Activated naive CD8-positive, alpha-beta T cell treated with anti-CD3 and anti-CD28 coated beads for 36 hours (primary cell): Measurements from ENCODE around the gene ST3GAL4. TPM values are rescaled to one million over a fixed set of nuclear protein-coding genes. Genes with fewer than 3 reads are reported as not detected.
"Not testable (repeated sequence)": the region's sequence is repeated elsewhere in the genome, so short reads cannot be mapped to it uniquely, and the experiment has no call there.

Experiments
- DNase-seq: peaks from one replicate; pipeline ENCODE4 v3.0.0; 2021
- H3K27ac Mint-ChIP-seq: one replicate; pipeline ENCODE4 v1.8.0; 2022; ENCODE audit warnings: mild to moderate bottlenecking, moderate library complexity, mixed read lengths
- H3K27me3 Mint-ChIP-seq: one replicate; pipeline ENCODE4 v1.8.0; 2022; ENCODE audit warnings: mild to moderate bottlenecking, mixed read lengths
- H3K36me3 Mint-ChIP-seq: one replicate; pipeline ENCODE4 v1.8.0; 2021; ENCODE audit warnings: mild to moderate bottlenecking, mixed read lengths
- H3K4me1 Mint-ChIP-seq: one replicate; pipeline ENCODE4 v1.8.0; 2021; ENCODE audit warnings: mixed read lengths
- H3K4me3 Mint-ChIP-seq: one replicate; pipeline ENCODE4 v1.8.0; 2022; ENCODE audit warnings: mild to moderate bottlenecking, moderate library complexity, mixed read lengths
- H3K9me3 Mint-ChIP-seq: one replicate; pipeline ENCODE4 v1.8.0; 2022; ENCODE audit warnings: mixed read lengths
- total RNA-seq, 2 experiments: library from RNA; stranded (reverse); gene quantifications; one replicate each; pipeline ENCODE4 v1.2.3, GENCODE V29; 2021

The ST3GAL4 gene
- total RNA-seq, 2 experiments from 2014 or later = 10.6 to 11.8 TPM

- Mint-ChIP-seq H3K36me3 (no peaks in the 10 kb centered on the region), H3K9me3 (no peaks in the 10 kb centered on the region), H3K27ac (no peak overlapping the region), H3K4me3 (no peak overlapping the region), H3K27me3 (no peaks in the 10 kb centered on the region), H3K4me1 (no peaks in the 10 kb centered on the region)
- DNase-seq = no peak
Observed at GRCh38 chr11:126375726-126376125, 20.2 kb downstream of the ST3GAL4 start.

DNA sequence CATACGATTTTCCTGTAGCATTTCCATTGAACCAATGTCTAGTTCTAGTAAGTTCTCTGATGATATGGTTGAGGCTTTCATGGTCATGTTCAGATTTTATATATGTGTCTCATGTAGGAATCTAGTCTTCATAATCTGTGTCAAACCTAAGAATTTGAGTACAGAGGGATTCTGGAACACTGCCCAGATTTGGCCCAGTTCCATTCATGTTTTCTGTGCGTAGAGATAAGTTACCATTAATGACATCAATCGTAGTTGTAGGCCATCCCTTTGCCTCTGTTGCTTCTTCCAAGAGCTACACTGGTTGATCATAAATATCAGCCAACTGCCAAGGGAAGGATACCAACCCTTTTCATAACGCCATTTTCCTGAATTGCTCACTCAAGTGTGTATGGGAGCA lies 23.3 kb downstream of the ST3GAL4 start:
- H3K4me1 Mint-ChIP-seq = no peaks in the 10 kb centered on the region
- no peaks in the 10 kb centered on the region for H3K9me3 Mint-ChIP-seq
- H3K27me3 Mint-ChIP-seq = no peaks in the 10 kb centered on the region
- no peak for DNase-seq
- H3K36me3 Mint-ChIP-seq = no peaks in the 10 kb centered on the region
- no peak overlapping the region for H3K27ac Mint-ChIP-seq
- no peak overlapping the region for H3K4me3 Mint-ChIP-seq

- Mint-ChIP-seq H3K36me3 (no peaks in the 10 kb centered on the region), H3K4me3 (no peak overlapping the region), H3K4me1 (no peaks in the 10 kb centered on the region), H3K9me3 (no peaks in the 10 kb centered on the region), H3K27ac (no peak overlapping the region), H3K27me3 (no peaks in the 10 kb centered on the region)
- DNase-seq = no peak
Observed at GRCh38 chr11:126380909-126381308, 25.4 kb downstream of the ST3GAL4 start.

DNA sequence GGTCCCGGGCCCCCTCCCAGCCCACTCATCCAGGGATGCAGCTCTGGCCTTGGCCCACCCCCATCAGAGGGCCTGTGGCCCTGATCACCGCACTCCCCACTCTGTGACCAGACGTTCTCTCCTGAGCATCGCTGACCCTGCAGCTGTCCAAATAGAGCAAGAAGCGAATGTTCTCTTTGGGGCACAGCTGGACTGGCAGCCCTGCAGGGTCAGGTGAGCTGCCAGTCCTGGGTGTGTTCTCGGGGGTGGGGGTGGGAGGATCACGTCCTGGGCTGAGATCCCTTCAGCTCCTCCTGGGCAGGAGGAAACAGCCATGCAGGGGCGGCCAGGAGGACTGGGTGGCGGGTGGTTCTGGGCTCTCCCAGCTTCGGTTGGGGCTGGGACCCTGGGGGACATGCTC lies 26.5 kb downstream of the ST3GAL4 start:
- not testable (repeated sequence) for H3K27ac Mint-ChIP-seq, H3K36me3 Mint-ChIP-seq, H3K4me1 Mint-ChIP-seq, DNase-seq, H3K4me3 Mint-ChIP-seq, H3K27me3 Mint-ChIP-seq, H3K9me3 Mint-ChIP-seq

DNA sequence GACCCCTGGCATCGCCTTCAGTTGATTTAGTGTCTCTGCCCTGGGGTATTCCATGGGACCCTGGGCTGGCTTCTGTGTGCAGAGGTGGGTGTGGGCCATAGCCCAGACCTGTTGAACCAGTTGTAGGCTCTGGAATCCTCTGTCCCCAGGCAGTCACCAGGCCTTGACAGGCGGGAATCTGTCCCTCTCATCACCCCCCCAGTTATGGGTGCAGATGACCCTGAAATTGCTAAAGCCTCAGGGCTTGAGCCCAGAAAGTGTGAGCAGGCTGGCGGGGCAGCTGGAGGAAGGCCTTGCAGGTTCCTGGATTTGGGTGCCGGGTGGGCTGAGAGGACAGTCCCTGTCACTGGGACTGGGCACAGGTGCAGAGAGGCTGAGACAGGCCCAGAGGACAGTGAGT lies 27.2 kb downstream of the ST3GAL4 start:
- H3K4me1 Mint-ChIP-seq, DNase-seq, H3K9me3 Mint-ChIP-seq, H3K4me3 Mint-ChIP-seq, H3K27me3 Mint-ChIP-seq, H3K27ac Mint-ChIP-seq, H3K36me3 Mint-ChIP-seq: not testable (repeated sequence)

- Mint-ChIP-seq H3K27me3 (no peaks in the 10 kb centered on the region), H3K9me3 (no peaks in the 10 kb centered on the region), H3K36me3 (no peaks in the 10 kb centered on the region), H3K4me3 (no peak overlapping the region), H3K27ac (no peak overlapping the region), H3K4me1 (peaks cover 2% of the 10 kb centered on the region)
- no peak for DNase-seq
Observed at GRCh38 chr11:126383339-126384335, 28.2 kb downstream of the ST3GAL4 start.

DNA sequence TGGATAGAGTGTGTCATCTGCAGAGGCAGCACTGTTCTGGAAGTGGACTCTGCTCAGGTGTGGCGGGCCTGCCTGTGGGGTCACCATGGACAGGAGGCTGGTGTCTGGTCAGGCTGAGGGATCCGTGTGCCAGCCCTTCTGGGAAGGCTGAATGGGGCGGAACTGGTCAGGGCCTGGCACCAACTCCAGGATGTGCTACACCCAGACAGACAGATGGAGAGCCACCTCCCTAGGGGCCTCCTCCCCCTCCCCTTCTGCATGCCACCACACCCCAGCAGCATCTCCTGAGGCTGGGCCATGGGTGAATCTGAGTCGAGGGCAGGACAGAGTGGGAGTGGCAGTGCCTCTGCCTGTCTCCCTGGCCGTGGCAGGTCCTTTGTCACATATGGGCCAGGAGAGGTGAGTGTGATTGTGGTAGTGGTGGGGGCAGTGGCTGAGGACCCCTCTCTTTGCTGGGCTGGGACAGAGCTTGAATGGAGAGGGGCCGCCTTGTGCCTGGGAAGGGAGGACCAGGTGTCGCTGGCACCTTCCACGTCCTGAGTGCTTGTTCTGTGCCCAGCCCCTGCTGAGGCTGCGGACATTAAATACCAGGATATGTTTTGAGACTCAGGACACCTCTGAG lies 29.1 kb downstream of the ST3GAL4 start:
- H3K27me3 Mint-ChIP-seq = no peaks in the 10 kb centered on the region
- H3K4me1 Mint-ChIP-seq = peaks cover 2% of the 10 kb centered on the region
- H3K9me3 Mint-ChIP-seq = no peaks in the 10 kb centered on the region
- H3K36me3 Mint-ChIP-seq = no peaks in the 10 kb centered on the region
- no peak overlapping the region for H3K4me3 Mint-ChIP-seq
- no peak overlapping the region for H3K27ac Mint-ChIP-seq
- DNase-seq = no peak

GRCh38 chr11:126385991-126386728 lies 30.7 kb downstream of the ST3GAL4 start:
- no peak overlapping the region for H3K27ac Mint-ChIP-seq
- no peaks in the 10 kb centered on the region for H3K36me3 Mint-ChIP-seq
- H3K4me1 Mint-ChIP-seq = peaks cover 2% of the 10 kb centered on the region
- no peaks in the 10 kb centered on the region for H3K27me3 Mint-ChIP-seq
- DNase-seq = no peak
- no peaks in the 10 kb centered on the region for H3K9me3 Mint-ChIP-seq
- no peak overlapping the region for H3K4me3 Mint-ChIP-seq

DNA sequence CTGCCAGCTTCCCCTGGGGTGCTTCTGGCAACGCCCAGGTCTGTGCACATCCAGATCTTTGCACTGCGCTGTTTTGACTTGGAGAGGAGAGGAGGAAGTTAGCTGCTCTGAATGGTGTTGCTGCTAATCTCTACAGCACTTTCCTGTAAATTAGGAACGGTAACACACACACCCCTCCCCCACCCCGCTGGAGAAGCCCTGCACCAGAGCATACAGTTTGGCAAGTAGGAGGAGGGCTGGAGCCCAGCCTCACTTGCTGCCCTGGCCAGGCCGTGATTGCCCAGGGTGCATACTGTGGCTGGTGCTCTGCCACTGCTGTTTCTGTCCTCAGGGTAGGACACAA lies 31.2 kb downstream of the ST3GAL4 start:
- H3K36me3 Mint-ChIP-seq, H3K4me3 Mint-ChIP-seq, H3K4me1 Mint-ChIP-seq, H3K27me3 Mint-ChIP-seq, H3K9me3 Mint-ChIP-seq, H3K27ac Mint-ChIP-seq, DNase-seq: not testable (repeated sequence)

GRCh38 chr11:126387857-126388256 lies 32.4 kb downstream of the ST3GAL4 start:
- no peaks in the 10 kb centered on the region for H3K36me3 Mint-ChIP-seq
- no peaks in the 10 kb centered on the region for H3K9me3 Mint-ChIP-seq
- DNase-seq = no peak
- no peak overlapping the region for H3K27ac Mint-ChIP-seq
- no peaks in the 10 kb centered on the region for H3K27me3 Mint-ChIP-seq
- no peak overlapping the region for H3K4me3 Mint-ChIP-seq
- H3K4me1 Mint-ChIP-seq = peaks cover 4% of the 10 kb centered on the region

DNA sequence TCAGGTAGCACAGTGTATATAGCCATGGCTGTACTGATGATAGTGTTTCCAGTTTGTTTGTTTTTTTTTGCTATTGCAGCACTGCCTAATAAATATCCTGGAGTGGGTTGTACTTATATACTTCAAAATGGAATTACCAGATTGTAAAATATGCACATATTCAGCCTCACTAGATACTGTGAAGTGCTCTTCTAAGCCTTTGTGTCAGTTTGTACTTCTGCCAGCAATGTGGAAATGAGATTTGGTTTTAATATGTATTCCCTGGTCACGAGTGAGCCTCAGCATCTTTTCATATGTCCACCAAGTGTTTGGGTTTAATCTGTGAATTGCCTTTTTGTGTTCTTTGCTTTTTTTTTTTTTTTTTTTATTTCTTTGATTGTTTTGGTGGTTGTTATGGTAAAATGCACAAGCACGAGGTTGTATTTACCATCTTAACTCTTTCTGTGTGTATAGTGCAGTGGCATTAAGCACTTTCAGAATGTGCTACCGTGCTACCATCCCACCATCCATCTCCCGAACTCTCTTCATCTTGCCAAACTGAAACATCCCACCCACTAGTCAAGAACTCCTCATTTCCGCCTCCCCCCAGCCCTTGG lies 34.9 kb downstream of the ST3GAL4 start:
- Mint-ChIP-seq H3K9me3 (no peaks in the 10 kb centered on the region), H3K4me3 (no peak overlapping the region), H3K27me3 (peaks cover 4% of the 10 kb centered on the region), H3K4me1 (peaks cover 4% of the 10 kb centered on the region), H3K27ac (no peak overlapping the region), H3K36me3 (no peaks in the 10 kb centered on the region)
- no peak for DNase-seq

GRCh38 chr11:126391286-126391954 lies 35.9 kb downstream of the ST3GAL4 start:
- Mint-ChIP-seq H3K27ac (no peak overlapping the region), H3K27me3 (peaks cover 4% of the 10 kb centered on the region), H3K4me1 (peaks cover 2% of the 10 kb centered on the region), H3K36me3 (no peaks in the 10 kb centered on the region), H3K9me3 (no peaks in the 10 kb centered on the region), H3K4me3 (no peak overlapping the region)
- DNase-seq = no peak

DNA sequence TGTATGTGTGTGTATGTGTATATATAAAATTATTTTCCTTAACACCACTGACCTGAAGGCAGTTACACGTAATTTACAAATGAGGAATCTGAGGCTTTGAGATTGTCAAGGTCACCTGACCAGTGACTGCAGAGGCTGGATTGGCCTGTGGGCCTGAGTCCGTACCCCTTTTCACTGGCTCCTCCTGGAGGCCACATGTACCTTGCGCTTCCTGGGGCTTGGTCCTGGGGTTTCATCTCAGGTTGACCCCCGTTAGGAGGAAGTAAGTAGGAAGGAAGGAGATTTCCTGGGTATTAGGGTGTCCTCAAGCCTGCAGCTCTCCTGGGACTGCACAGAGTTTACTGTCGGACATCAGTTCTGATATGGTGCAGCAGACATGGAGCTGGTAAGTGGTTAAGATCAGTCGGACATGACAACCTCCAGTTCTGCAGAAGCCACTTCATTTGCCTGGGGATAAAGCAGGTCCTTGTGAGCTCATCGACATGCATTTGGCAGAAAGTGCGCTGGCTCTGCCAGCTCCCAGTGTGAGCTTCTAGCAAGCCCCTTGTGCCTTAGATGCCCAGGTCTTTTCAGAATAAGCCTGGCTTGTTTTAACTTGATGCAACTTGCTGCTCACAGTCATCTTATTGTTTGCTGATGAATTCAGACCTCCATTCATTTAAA lies 36.6 kb downstream of the ST3GAL4 start:
- no peak for DNase-seq
- Mint-ChIP-seq H3K36me3 (no peaks in the 10 kb centered on the region), H3K4me3 (no peak overlapping the region), H3K4me1 (peaks cover 4% of the 10 kb centered on the region), H3K27ac (no peak overlapping the region), H3K9me3 (no peaks in the 10 kb centered on the region), H3K27me3 (peaks cover 4% of the 10 kb centered on the region)

DNA sequence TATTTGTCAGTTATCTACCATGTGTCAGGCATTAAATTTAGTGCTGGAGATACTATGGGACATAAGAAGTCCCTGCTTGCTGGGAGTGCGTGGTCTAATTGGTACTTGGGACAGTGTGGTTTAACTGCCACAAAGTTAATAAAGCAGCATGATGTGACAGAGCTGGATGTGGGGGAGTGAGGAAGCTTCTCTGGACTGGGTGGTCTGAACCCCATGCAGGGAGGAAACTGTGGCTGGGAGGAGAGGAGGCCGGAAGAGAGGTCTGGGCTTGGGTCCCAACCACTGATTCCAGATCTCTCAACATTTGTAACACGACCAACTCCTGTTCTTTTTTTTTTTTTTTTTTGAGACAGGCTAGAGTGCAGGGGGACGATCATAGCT lies 37.1 kb downstream of the ST3GAL4 start:
- Mint-ChIP-seq H3K4me1 (peaks cover 4% of the 10 kb centered on the region), H3K27ac (no peak overlapping the region), H3K36me3 (no peaks in the 10 kb centered on the region), H3K9me3 (no peaks in the 10 kb centered on the region), H3K4me3 (no peak overlapping the region), H3K27me3 (peaks cover 4% of the 10 kb centered on the region)
- no peak for DNase-seq
